ENCODE measurements around the gene MOB4.
"Not testable (repeated sequence)": the region's sequence is repeated elsewhere in the genome, so short reads cannot be mapped to it uniquely, and the experiment has no call there.

Gene MOB4

GRCh38 chr2:197515739-197516392, at the start of gene MOB4:
TSS of gene MOB4 (plus strand) at chr2:197516066. CDS start at chr2:197516087, 21 bp downstream.
- peak within 1 kb of the TSS; percentile 94 for H3K4me3 ChIP-seq (ENCODE audit: low read depth, low read length)
- TF ChIP-seq CTCF (IDR thresholded peaks at IDR 0.05; ENCODE audit: borderline replicate concordance, insufficient read depth, low read depth, low read length): no peak

GRCh38 chr2:197472166-197472565, 43.7 kb upstream of the MOB4 start:
- TF ChIP-seq CTCF (IDR thresholded peaks at IDR 0.05; ENCODE audit: borderline replicate concordance, insufficient read depth, low read depth, low read length): no peak
- no peak overlapping the region for H3K4me3 ChIP-seq (ENCODE audit: low read depth, low read length)

- H3K4me3 ChIP-seq (ENCODE audit: low read depth, low read length): no peak overlapping the region
- TF ChIP-seq CTCF (IDR thresholded peaks at IDR 0.05; ENCODE audit: borderline replicate concordance, insufficient read depth, low read depth, low read length): no peak
These were observed 38.1 kb upstream of the MOB4 start for GRCh38 chr2:197477797-197478196.

- H3K4me3 ChIP-seq (ENCODE audit: low read depth, low read length): no peak overlapping the region
- no peak for TF ChIP-seq CTCF (IDR thresholded peaks at IDR 0.05; ENCODE audit: borderline replicate concordance, insufficient read depth, low read depth, low read length)
These were observed 35.5 kb upstream of the MOB4 start for GRCh38 chr2:197480165-197481036.

GRCh38 chr2:197484248-197484647, 31.6 kb upstream of the MOB4 start:
- H3K4me3 ChIP-seq (ENCODE audit: low read depth, low read length): not testable (repeated sequence)

- no peak overlapping the region for H3K4me3 ChIP-seq (ENCODE audit: low read depth, low read length)
- TF ChIP-seq CTCF (IDR thresholded peaks at IDR 0.05; ENCODE audit: borderline replicate concordance, insufficient read depth, low read depth, low read length): no peak
These were observed 29.7 kb upstream of the MOB4 start for GRCh38 chr2:197486175-197486574.

GRCh38 chr2:197487385-197487784, 28.5 kb upstream of the MOB4 start:
- no peak overlapping the region for H3K4me3 ChIP-seq (ENCODE audit: low read depth, low read length)
- no peak for TF ChIP-seq CTCF (IDR thresholded peaks at IDR 0.05; ENCODE audit: borderline replicate concordance, insufficient read depth, low read depth, low read length)
